Measurements from ENCODE around the gene MATCAP1.

Gene MATCAP1

GRCh38 chr16:67183627-67184452 lies at the start of gene MATCAP1:
TSS of gene MATCAP1 (minus strand) at chr16:67183963. CDS start at chr16:67180610, 3,353 bp downstream.
- in situ Hi-C loops (cut with HindIII; ENCODE audit: low sequenced_read_pairs) = no loop called here

GRCh38 chr16:67230809-67231660 lies 47.3 kb upstream of the MATCAP1 start:
- in situ Hi-C loops (cut with HindIII; ENCODE audit: low sequenced_read_pairs) = no loop called here

GRCh38 chr16:67229906-67230808 lies 46.4 kb upstream of the MATCAP1 start:
- in situ Hi-C loops (cut with HindIII; ENCODE audit: low sequenced_read_pairs) = no loop called here

- in situ Hi-C loops (cut with HindIII; ENCODE audit: low sequenced_read_pairs) = no loop called here
These were observed 45.1 kb upstream of the MATCAP1 start for GRCh38 chr16:67228905-67229304.

GRCh38 chr16:67228034-67228785 lies 44.4 kb upstream of the MATCAP1 start:
- in situ Hi-C loops (cut with HindIII; ENCODE audit: low sequenced_read_pairs) = no loop called here

GRCh38 chr16:67227567-67227921 lies 43.8 kb upstream of the MATCAP1 start:
- in situ Hi-C loops (cut with HindIII; ENCODE audit: low sequenced_read_pairs) = no loop called here

GRCh38 chr16:67226804-67227566 lies 43.2 kb upstream of the MATCAP1 start, which contains the start of gene TMEM208:
TSS of gene TMEM208 (plus strand) at chr16:67227130. CDS start at chr16:67227219, 89 bp downstream.
- in situ Hi-C loops (cut with HindIII; ENCODE audit: low sequenced_read_pairs) = no loop called here

GRCh38 chr16:67226295-67226803 lies 42.6 kb upstream of the MATCAP1 start:
- in situ Hi-C loops (cut with HindIII; ENCODE audit: low sequenced_read_pairs) = no loop called here

GRCh38 chr16:67223992-67224391 lies 40.2 kb upstream of the MATCAP1 start:
- in situ Hi-C loops (cut with HindIII; ENCODE audit: low sequenced_read_pairs) = no loop called here

GRCh38 chr16:67216612-67217490 lies 33.1 kb upstream of the MATCAP1 start:
- in situ Hi-C loops (cut with HindIII; ENCODE audit: low sequenced_read_pairs) = no loop called here

- in situ Hi-C loops (cut with HindIII; ENCODE audit: low sequenced_read_pairs) = no loop called here
These were observed 31.9 kb upstream of the MATCAP1 start for GRCh38 chr16:67215706-67216105.

- in situ Hi-C loops (cut with HindIII; ENCODE audit: low sequenced_read_pairs) = no loop called here
These were observed 29.6 kb upstream of the MATCAP1 start for GRCh38 chr16:67213197-67214019.

- in situ Hi-C loops (cut with HindIII; ENCODE audit: low sequenced_read_pairs) = no loop called here
These were observed 29.0 kb upstream of the MATCAP1 start for GRCh38 chr16:67212766-67213165.

- in situ Hi-C loops (cut with HindIII; ENCODE audit: low sequenced_read_pairs) = no loop called here
These were observed 27.9 kb upstream of the MATCAP1 start for GRCh38 chr16:67211674-67212073.

GRCh38 chr16:67210069-67210937 lies 26.5 kb upstream of the MATCAP1 start:
- in situ Hi-C loops (cut with HindIII; ENCODE audit: low sequenced_read_pairs) = no loop called here

GRCh38 chr16:67209565-67209964 lies 25.8 kb upstream of the MATCAP1 start:
- in situ Hi-C loops (cut with HindIII; ENCODE audit: low sequenced_read_pairs) = no loop called here

Measured in DLD1 (cell line).